AG09319 (cell line): Measurements from ENCODE around the gene RBFA.

Experiments
- DNase-seq: peaks from one replicate; pipeline ENCODE4 v3.0.0-alpha.2; 2010; ENCODE audit warnings: low read depth; ENCODE audit errors: extremely low read depth
- TF ChIP-seq, protein P1 (sequence below): IDR thresholded peaks from 2 replicates; pipeline ENCODE4 v1.5.1; 2011; ENCODE audit warnings: low read depth, mild to moderate bottlenecking, inconsistent platforms, low read length, moderate library complexity

The RBFA gene

GRCh38 chr18:80070825-80071224 lies 36.6 kb downstream of the RBFA start:
- no peak for DNase-seq
- TF ChIP-seq, protein P1, sequence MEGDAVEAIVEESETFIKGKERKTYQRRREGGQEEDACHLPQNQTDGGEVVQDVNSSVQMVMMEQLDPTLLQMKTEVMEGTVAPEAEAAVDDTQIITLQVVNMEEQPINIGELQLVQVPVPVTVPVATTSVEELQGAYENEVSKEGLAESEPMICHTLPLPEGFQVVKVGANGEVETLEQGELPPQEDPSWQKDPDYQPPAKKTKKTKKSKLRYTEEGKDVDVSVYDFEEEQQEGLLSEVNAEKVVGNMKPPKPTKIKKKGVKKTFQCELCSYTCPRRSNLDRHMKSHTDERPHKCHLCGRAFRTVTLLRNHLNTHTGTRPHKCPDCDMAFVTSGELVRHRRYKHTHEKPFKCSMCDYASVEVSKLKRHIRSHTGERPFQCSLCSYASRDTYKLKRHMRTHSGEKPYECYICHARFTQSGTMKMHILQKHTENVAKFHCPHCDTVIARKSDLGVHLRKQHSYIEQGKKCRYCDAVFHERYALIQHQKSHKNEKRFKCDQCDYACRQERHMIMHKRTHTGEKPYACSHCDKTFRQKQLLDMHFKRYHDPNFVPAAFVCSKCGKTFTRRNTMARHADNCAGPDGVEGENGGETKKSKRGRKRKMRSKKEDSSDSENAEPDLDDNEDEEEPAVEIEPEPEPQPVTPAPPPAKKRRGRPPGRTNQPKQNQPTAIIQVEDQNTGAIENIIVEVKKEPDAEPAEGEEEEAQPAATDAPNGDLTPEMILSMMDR, result no peak

DNA sequence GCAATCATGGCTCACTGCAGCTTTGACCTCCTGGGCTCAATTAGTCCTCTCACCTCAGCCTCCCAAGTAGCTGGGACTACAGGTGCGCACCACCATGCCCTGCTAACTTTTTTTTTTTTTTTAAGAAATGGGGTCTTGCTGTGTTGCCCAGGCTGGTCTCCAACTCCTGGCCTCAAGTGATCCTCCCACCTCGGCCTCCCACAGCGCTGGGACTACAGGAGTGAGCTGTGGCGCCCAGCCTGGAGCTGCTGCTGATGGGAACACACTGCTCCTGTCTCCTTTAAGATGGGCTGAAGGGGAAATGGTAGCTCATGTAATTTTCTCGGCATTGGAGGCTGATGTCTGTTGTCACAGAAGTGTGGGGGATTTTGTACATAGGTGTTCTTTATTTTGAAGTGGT lies 39.9 kb downstream of the RBFA start:
- TF ChIP-seq, protein P1, result no peak
- no peak for DNase-seq

DNA sequence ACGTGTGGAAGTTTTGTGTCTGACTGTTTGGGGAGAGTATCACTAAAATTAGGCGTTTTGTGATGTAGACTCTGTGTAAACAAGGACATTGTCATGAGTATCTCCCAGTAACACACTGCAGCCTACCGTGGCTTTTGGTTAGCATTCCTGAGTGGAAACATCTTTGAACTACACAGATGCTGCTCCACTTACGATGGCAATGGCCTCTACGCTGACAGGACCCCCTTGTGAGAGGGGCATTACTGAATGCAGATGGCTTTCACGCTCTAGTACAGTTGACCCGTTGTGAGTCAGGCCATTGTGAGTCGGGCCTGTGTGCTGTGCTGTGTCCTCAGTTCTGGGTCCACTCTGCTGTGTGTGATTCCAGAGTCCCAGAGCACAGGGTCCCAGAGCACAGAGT lies 40.5 kb downstream of the RBFA start:
- TF ChIP-seq, protein P1, result no peak
- no peak for DNase-seq

DNA sequence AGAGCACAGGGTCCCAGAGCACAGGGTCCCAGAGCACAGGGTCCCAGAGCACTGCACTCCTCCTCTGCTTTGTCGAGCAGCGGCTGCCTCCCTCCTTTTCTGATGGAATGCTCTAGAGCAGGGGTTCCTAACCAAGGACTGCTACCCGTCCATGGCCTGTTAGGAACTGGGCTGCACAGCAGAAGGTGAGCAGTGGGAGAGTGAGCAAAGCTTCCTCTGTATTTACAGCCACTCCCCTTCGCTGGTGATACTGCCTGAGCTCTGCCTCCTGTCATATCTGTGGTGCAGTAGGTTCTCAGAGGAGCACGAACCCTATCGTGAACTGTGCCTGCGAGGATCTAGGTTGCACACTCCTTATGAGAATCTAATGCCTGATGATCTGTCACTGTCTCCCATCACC lies 41.7 kb downstream of the RBFA start:
- DNase-seq, result no peak
- TF ChIP-seq, protein P1, result no peak

DNA sequence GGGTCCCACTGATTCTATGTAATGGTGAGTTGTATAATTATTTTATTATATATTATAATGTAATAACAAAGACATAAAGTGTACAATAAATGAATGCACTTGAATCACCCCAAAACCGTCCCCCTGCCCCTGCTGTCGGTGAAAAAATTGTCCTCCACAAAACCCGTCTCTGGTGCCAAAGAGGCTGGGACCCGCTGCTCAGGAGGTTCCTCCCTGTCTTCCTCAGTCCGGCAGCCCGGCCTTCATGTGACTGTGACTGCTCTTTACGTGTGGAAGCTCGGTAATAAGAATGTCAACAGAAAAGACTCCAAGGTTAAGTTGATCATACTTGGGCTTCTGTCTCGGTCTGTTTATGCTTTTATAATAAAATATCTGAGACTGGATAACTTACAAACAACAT lies 42.1 kb downstream of the RBFA start:
- DNase-seq, result no peak
- TF ChIP-seq, protein P1, result no peak

DNA sequence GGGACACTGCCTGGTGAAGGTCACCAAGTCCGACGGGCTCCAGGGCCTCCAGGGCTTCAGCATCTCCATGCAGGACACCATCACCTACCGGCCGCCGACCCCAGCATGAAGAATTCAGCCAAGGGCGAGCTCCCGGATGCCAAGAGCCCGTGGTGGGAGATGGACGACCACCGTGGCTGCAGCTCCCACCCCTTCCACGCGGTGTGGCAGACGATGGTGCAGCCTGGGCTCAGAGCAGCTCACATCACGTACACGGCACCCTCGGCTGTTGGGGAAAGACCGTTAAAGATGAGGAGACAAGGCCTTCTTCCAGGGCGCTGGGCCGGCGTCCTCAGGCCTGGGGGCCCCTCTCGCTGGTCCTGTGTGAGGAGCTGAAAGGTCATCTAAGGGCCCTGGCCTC lies 43.6 kb downstream of the RBFA start:
- TF ChIP-seq, protein P1, result no peak
- no peak for DNase-seq
